HEK293 (cell line): ENCODE measurements around the gene ASCC1.

ENCODE experiments used
- BCL11B ChIP-seq: fragments of 450-650 bp; formaldehyde crosslinking; IDR thresholded peaks from 2 replicates; pipeline ENCODE4 v1.5.1; 2016; ENCODE audit warnings: low read depth, missing biosample characterization, missing genetic modification characterization
- GLIS2 ChIP-seq: fragments of 450-650 bp; formaldehyde crosslinking; IDR thresholded peaks from 2 replicates; pipeline ENCODE4 v1.5.1; 2016; ENCODE audit warnings: missing biosample characterization, missing genetic modification characterization
- SCRT2 ChIP-seq: fragments of 450-650 bp; formaldehyde crosslinking; IDR thresholded peaks from 2 replicates; pipeline ENCODE4 v1.5.1; 2016; ENCODE audit warnings: missing biosample characterization, missing genetic modification characterization
- TRIM28 ChIP-seq: IDR thresholded peaks from 2 replicates; pipeline ENCODE4 v1.6.1; 2011; ENCODE audit warnings: low read length, control low read depth, borderline replicate concordance
- ZNF121 ChIP-seq: fragments of 450-650 bp; formaldehyde crosslinking; IDR thresholded peaks from 2 replicates; pipeline ENCODE4 v1.5.1; 2016; ENCODE audit warnings: missing biosample characterization, missing genetic modification characterization
- ZNF140 ChIP-seq: fragments of 450-650 bp; formaldehyde crosslinking; IDR thresholded peaks from 2 replicates; pipeline ENCODE4 v1.5.1; 2016; ENCODE audit warnings: missing biosample characterization, missing genetic modification characterization
- ZNF341 ChIP-seq: fragments of 450-650 bp; formaldehyde crosslinking; IDR thresholded peaks from 2 replicates; pipeline ENCODE4; 2016; ENCODE audit warnings: low read depth, missing biosample characterization, missing genetic modification characterization
- ZNF394 ChIP-seq: fragments of 450-650 bp; formaldehyde crosslinking; IDR thresholded peaks from 2 replicates; pipeline ENCODE4 v1.5.1; 2016; ENCODE audit warnings: missing biosample characterization, missing genetic modification characterization, mild to moderate bottlenecking, moderate library complexity, borderline replicate concordance
- ZNF571 ChIP-seq: fragments of 450-650 bp; formaldehyde crosslinking; IDR thresholded peaks from 2 replicates; pipeline ENCODE4 v1.5.0; 2017; ENCODE audit warnings: missing biosample characterization, missing genetic modification characterization
- ZNF626 ChIP-seq: fragments of 450-650 bp; sonication (Bioruptor Pico); formaldehyde crosslinking; IDR thresholded peaks from 2 replicates; pipeline ENCODE4 v1.5.1; 2018; ENCODE audit warnings: missing biosample characterization, missing genetic modification characterization, inconsistent platforms
- TF ChIP-seq, protein P1 (sequence below): fragments of 450-650 bp; formaldehyde crosslinking; IDR thresholded peaks from 2 replicates; pipeline ENCODE4 v1.5.1; 2016; ENCODE audit warnings: missing biosample characterization, missing genetic modification characterization
- TF ChIP-seq, protein P2 (sequence below): fragments of 450-650 bp; formaldehyde crosslinking; IDR thresholded peaks from 2 replicates; pipeline ENCODE4 v1.5.1; 2016; ENCODE audit warnings: missing biosample characterization, missing genetic modification characterization
- TF ChIP-seq, protein P3 (sequence below): fragments of 450-650 bp; formaldehyde crosslinking; IDR thresholded peaks from 2 replicates; pipeline ENCODE4 v1.5.1; 2016; ENCODE audit warnings: missing biosample characterization, missing genetic modification characterization
- TF ChIP-seq, protein P4 (sequence below): IDR thresholded peaks from 2 replicates; pipeline ENCODE4 v1.6.1; 2011; ENCODE audit warnings: mild to moderate bottlenecking, low read depth, low read length, borderline replicate concordance
- TF ChIP-seq, protein P5 (sequence below): fragments of 450-650 bp; formaldehyde crosslinking; IDR thresholded peaks from 2 replicates; pipeline ENCODE4 v1.5.1; 2016; ENCODE audit warnings: missing biosample characterization, missing genetic modification characterization, borderline replicate concordance

Gene ASCC1

DNA sequence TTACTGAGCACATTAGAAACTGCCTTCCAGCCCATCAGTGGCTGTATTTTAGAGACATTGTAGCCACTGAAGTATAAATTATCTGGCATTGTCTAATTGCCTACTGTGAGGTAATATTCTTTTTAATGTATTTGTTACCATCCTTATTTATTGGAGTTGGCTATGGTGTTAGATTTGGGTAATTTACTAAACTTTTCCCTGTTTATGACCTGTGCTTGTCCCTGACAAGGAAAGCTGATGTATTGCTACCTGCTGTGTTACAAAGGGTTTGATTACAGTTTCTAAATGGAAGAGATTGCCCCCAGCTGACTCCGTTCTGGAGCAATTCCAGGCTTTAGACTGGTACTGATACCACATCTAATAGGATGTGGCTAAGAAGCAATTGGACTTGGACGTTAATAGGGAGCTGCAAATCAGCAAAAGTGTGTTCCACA, 12.3 kb upstream of the ASCC1 start (continued):
- TF ChIP-seq, protein P1, sequence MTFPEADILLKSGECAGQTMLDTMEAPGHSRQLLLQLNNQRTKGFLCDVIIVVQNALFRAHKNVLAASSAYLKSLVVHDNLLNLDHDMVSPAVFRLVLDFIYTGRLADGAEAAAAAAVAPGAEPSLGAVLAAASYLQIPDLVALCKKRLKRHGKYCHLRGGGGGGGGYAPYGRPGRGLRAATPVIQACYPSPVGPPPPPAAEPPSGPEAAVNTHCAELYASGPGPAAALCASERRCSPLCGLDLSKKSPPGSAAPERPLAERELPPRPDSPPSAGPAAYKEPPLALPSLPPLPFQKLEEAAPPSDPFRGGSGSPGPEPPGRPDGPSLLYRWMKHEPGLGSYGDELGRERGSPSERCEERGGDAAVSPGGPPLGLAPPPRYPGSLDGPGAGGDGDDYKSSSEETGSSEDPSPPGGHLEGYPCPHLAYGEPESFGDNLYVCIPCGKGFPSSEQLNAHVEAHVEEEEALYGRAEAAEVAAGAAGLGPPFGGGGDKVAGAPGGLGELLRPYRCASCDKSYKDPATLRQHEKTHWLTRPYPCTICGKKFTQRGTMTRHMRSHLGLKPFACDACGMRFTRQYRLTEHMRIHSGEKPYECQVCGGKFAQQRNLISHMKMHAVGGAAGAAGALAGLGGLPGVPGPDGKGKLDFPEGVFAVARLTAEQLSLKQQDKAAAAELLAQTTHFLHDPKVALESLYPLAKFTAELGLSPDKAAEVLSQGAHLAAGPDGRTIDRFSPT (tag by site-specific recombination), result no peak
- TF ChIP-seq ZNF571 (tag by site-specific recombination) (no peak), SCRT2 (peak; percentile 75; the same call in 1 of the 2 replicates), BCL11B (tag by site-specific recombination) (peak; percentile 76; the same call in 1 of the 2 replicates), ZNF394 (tag by site-specific recombination) (peak; percentile 77), ZNF341 (tag by site-specific recombination) (no peak), GLIS2 (tag by site-specific recombination) (no peak), ZNF121 (tag by site-specific recombination) (no peak), ZNF626 (tag by site-specific recombination) (no peak), TRIM28 (peak; percentile 95), ZNF140 (tag by site-specific recombination) (no peak)
- TF ChIP-seq, protein P2, sequence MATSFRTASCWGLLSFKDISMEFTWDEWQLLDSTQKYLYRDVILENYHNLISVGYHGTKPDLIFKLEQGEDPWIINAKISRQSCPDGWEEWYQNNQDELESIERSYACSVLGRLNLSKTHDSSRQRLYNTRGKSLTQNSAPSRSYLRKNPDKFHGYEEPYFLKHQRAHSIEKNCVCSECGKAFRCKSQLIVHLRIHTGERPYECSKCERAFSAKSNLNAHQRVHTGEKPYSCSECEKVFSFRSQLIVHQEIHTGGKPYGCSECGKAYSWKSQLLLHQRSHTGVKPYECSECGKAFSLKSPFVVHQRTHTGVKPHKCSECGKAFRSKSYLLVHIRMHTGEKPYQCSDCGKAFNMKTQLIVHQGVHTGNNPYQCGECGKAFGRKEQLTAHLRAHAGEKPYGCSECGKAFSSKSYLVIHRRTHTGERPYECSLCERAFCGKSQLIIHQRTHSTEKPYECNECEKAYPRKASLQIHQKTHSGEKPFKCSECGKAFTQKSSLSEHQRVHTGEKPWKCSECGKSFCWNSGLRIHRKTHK (tag by site-specific recombination), result no peak
- TF ChIP-seq, protein P3, sequence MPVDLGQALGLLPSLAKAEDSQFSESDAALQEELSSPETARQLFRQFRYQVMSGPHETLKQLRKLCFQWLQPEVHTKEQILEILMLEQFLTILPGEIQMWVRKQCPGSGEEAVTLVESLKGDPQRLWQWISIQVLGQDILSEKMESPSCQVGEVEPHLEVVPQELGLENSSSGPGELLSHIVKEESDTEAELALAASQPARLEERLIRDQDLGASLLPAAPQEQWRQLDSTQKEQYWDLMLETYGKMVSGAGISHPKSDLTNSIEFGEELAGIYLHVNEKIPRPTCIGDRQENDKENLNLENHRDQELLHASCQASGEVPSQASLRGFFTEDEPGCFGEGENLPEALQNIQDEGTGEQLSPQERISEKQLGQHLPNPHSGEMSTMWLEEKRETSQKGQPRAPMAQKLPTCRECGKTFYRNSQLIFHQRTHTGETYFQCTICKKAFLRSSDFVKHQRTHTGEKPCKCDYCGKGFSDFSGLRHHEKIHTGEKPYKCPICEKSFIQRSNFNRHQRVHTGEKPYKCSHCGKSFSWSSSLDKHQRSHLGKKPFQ (tag by site-specific recombination), result peak; percentile 62
- TF ChIP-seq, protein P4, sequence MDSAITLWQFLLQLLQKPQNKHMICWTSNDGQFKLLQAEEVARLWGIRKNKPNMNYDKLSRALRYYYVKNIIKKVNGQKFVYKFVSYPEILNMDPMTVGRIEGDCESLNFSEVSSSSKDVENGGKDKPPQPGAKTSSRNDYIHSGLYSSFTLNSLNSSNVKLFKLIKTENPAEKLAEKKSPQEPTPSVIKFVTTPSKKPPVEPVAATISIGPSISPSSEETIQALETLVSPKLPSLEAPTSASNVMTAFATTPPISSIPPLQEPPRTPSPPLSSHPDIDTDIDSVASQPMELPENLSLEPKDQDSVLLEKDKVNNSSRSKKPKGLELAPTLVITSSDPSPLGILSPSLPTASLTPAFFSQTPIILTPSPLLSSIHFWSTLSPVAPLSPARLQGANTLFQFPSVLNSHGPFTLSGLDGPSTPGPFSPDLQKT, result no peak
- TF ChIP-seq, protein P5, sequence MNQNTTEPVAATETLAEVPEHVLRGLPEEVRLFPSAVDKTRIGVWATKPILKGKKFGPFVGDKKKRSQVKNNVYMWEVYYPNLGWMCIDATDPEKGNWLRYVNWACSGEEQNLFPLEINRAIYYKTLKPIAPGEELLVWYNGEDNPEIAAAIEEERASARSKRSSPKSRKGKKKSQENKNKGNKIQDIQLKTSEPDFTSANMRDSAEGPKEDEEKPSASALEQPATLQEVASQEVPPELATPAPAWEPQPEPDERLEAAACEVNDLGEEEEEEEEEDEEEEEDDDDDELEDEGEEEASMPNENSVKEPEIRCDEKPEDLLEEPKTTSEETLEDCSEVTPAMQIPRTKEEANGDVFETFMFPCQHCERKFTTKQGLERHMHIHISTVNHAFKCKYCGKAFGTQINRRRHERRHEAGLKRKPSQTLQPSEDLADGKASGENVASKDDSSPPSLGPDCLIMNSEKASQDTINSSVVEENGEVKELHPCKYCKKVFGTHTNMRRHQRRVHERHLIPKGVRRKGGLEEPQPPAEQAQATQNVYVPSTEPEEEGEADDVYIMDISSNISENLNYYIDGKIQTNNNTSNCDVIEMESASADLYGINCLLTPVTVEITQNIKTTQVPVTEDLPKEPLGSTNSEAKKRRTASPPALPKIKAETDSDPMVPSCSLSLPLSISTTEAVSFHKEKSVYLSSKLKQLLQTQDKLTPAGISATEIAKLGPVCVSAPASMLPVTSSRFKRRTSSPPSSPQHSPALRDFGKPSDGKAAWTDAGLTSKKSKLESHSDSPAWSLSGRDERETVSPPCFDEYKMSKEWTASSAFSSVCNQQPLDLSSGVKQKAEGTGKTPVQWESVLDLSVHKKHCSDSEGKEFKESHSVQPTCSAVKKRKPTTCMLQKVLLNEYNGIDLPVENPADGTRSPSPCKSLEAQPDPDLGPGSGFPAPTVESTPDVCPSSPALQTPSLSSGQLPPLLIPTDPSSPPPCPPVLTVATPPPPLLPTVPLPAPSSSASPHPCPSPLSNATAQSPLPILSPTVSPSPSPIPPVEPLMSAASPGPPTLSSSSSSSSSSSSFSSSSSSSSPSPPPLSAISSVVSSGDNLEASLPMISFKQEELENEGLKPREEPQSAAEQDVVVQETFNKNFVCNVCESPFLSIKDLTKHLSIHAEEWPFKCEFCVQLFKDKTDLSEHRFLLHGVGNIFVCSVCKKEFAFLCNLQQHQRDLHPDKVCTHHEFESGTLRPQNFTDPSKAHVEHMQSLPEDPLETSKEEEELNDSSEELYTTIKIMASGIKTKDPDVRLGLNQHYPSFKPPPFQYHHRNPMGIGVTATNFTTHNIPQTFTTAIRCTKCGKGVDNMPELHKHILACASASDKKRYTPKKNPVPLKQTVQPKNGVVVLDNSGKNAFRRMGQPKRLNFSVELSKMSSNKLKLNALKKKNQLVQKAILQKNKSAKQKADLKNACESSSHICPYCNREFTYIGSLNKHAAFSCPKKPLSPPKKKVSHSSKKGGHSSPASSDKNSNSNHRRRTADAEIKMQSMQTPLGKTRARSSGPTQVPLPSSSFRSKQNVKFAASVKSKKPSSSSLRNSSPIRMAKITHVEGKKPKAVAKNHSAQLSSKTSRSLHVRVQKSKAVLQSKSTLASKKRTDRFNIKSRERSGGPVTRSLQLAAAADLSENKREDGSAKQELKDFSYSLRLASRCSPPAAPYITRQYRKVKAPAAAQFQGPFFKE (tag by site-specific recombination), result no peak
